MCF 10A (cell line): ENCODE results near the gene MACF1. TPM values are rescaled to one million over a fixed set of nuclear protein-coding genes. Genes with fewer than 3 reads are reported as not detected.
"Not testable (repeated sequence)": the region's sequence is repeated elsewhere in the genome, so short reads cannot be mapped to it uniquely, and the experiment has no call there.

Source experiments
- BruUV-seq: library from RNA; stranded (reverse); fragments of 400-500 nt; replicated peaks from 2 replicates; lab custom pipeline; 2021; lab: Mats Ljungman, UMichigan
- CTCF ChIA-PET: fragments of 300-600 bp; sonication (Branson Sonifier 250); formaldehyde crosslinking; extraction: SDS; loops from one replicate; lab custom pipeline; 2021; ENCODE audit warnings: antibody characterized with exemption, inconsistent platforms; lab: Yijun Ruan, JAX
- POLR2A ChIA-PET: fragments of 300-600, 350-650 bp; sonication (Branson Sonifier 250); formaldehyde crosslinking; extraction: SDS; loops from one replicate; lab custom pipeline; 2020; ENCODE audit warnings: antibody characterized with exemption, inconsistent platforms; lab: Yijun Ruan, JAX
- DNase-seq: peaks from one replicate; pipeline ENCODE4 v3.0.0-alpha.2; 2018; ENCODE audit not compliant: unreplicated experiment
- H3K27ac Mint-ChIP-seq: one replicate; pipeline ENCODE4 v1.8.0; 2022; ENCODE audit warnings: mild to moderate bottlenecking, low read depth, mixed read lengths; ENCODE audit not compliant: unreplicated experiment
- H3K27me3 Mint-ChIP-seq: one replicate; pipeline ENCODE4 v1.8.0; 2022; ENCODE audit warnings: mixed read lengths; ENCODE audit not compliant: insufficient read depth, unreplicated experiment
- H3K36me3 Mint-ChIP-seq: one replicate; pipeline ENCODE4 v1.8.0; 2022; ENCODE audit warnings: mild to moderate bottlenecking, moderate library complexity, mixed read lengths; ENCODE audit not compliant: insufficient read depth, unreplicated experiment
- H3K4me1 Mint-ChIP-seq: one replicate; pipeline ENCODE4 v1.8.0; 2022; ENCODE audit warnings: mixed read lengths; ENCODE audit not compliant: insufficient read depth, unreplicated experiment
- H3K4me3 Mint-ChIP-seq: one replicate; pipeline ENCODE4 v1.8.0; 2022; ENCODE audit warnings: mild to moderate bottlenecking, moderate library complexity, mixed read lengths; ENCODE audit not compliant: unreplicated experiment
- H3K9me3 Mint-ChIP-seq: one replicate; pipeline ENCODE4 v1.8.0; 2022; ENCODE audit warnings: mixed read lengths; ENCODE audit not compliant: unreplicated experiment
- CTCF ChIP-seq: fragments of 200-600 bp; IDR thresholded peaks from one replicate; pipeline ENCODE4 v1.8.0; 2022; ENCODE audit warnings: antibody characterized with exemption, mild to moderate bottlenecking; ENCODE audit not compliant: unreplicated experiment
- intact Hi-C: fragments of 100-400 bp; cut with micrococcal nuclease; formaldehyde crosslinking; loops from 2 replicates; pipeline ENCODE4 v1.14.1; 2022
- total RNA-seq: library from RNA; stranded (reverse); gene quantifications from 2 replicates; pipeline ENCODE4 v1.2.3, GENCODE V29; 2022

MACF1 gene
- total RNA-seq, 1 experiment from 2014 or later, result 188 TPM

- intact Hi-C loops, result no loop called here
- no peaks in the 10 kb centered on the region for H3K4me1 Mint-ChIP-seq
- H3K27me3 Mint-ChIP-seq, result no peaks in the 10 kb centered on the region
- H3K27ac Mint-ChIP-seq, result no peak overlapping the region
- no peaks in the 10 kb centered on the region for H3K9me3 Mint-ChIP-seq
- DNase-seq, result no peak
- TF ChIP-seq CTCF, result no peak
- POLR2A ChIA-PET, result interaction anchor here (0.7 kb wide), 1 partner anchor 132 kb away, joined by 3 read pairs; no protein-coding TSS in a partner anchor
- H3K36me3 Mint-ChIP-seq, result peaks cover 85% of the 10 kb centered on the region
- H3K4me3 Mint-ChIP-seq, result no peak overlapping the region
- CTCF ChIA-PET, result interaction anchor here (0.6 kb wide), 1 partner anchor 124 kb away, joined by 3 read pairs; no protein-coding TSS in a partner anchor
- BruUV-seq, result no TSS peak
Observed at GRCh38 chr1:39466413-39467107, 262.1 kb downstream of the MACF1 start.

- ChIA-PET POLR2A (interaction anchor here (0.7 kb wide), 1 partner anchor 132 kb away, joined by 3 read pairs; no protein-coding TSS in a partner anchor), CTCF (interaction anchor here (0.6 kb wide), 1 partner anchor 366 kb away, joined by 3 read pairs; no protein-coding TSS in a partner anchor)
- intact Hi-C loops, H3K27ac Mint-ChIP-seq, H3K9me3 Mint-ChIP-seq, BruUV-seq, H3K4me3 Mint-ChIP-seq, H3K27me3 Mint-ChIP-seq, H3K4me1 Mint-ChIP-seq, DNase-seq: not testable (repeated sequence)
- peaks cover 85% of the 10 kb centered on the region for H3K36me3 Mint-ChIP-seq
Observed at GRCh38 chr1:39467108-39467720, 262.7 kb downstream of the MACF1 start.

GRCh38 chr1:39469150-39469549 lies 264.7 kb downstream of the MACF1 start:
- DNase-seq, result no peak
- Mint-ChIP-seq H3K4me1 (no peaks in the 10 kb centered on the region), H3K4me3 (no peak overlapping the region), H3K9me3 (no peaks in the 10 kb centered on the region), H3K36me3 (peaks cover 75% of the 10 kb centered on the region), H3K27ac (no peak overlapping the region), H3K27me3 (no peaks in the 10 kb centered on the region)
- TF ChIP-seq CTCF, result no peak
- intact Hi-C loops, result no loop called here
- POLR2A ChIA-PET, result no interaction called here
- no TSS peak for BruUV-seq
- CTCF ChIA-PET, result interaction anchor here (1.1 kb wide), 1 partner anchor 58 kb away, joined by 3 read pairs; no protein-coding TSS in a partner anchor

- Mint-ChIP-seq H3K4me3 (no peak overlapping the region), H3K9me3 (no peaks in the 10 kb centered on the region), H3K36me3 (peaks cover 76% of the 10 kb centered on the region), H3K27me3 (no peaks in the 10 kb centered on the region), H3K27ac (no peak overlapping the region), H3K4me1 (no peaks in the 10 kb centered on the region)
- POLR2A ChIA-PET, result no interaction called here
- DNase-seq, result no peak
- intact Hi-C loops, result no loop called here
- CTCF ChIA-PET, result interaction anchor here (0.6 kb wide), 1 partner anchor 75 kb away, joined by 3 read pairs; no protein-coding TSS in a partner anchor
- BruUV-seq, result no TSS peak
- TF ChIP-seq CTCF, result no peak
Observed at GRCh38 chr1:39470040-39470439, 265.5 kb downstream of the MACF1 start.
